Measurements from ENCODE around the gene STXBP5. TPM values are rescaled to one million over a fixed set of nuclear protein-coding genes. Genes with fewer than 3 reads are reported as not detected.

Gene STXBP5
- total and polyA plus RNA-seq, 2 of the 13 experiments (the other 11 are each of a cell fraction or from before 2014, with no cell fraction given), result 8.8 to 19.4 TPM

DNA sequence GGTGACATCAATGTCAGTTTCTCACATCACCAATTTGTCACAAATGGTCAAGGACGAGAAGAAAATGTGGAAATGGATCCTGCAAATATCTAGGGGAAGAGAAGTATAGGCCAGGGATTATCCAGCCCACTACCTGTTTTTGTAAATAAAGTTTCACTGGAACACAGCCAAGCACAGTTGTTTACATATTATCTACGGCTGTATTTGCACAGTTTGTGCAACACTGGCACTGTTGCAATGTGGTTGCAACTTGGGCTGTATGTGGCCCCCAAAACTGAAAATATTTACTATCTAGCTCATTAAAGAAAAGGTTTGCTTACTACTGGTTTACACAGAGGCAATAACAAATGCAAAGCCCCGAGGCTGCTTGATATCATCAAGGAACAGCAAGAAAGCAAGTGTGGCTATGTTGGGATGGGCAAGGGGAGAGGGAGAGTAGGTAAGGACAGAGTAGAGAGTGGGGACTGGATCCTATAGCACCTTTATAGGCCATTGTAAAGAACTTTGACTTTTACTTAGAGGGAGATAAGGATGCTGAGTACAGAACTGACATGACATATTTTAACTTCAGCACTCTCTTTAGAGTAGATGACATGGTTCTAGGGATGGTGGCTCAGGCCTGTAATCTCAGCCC lies 11.8 kb upstream of the STXBP5 start (continued):
- TF ChIP-seq, protein P1, sequence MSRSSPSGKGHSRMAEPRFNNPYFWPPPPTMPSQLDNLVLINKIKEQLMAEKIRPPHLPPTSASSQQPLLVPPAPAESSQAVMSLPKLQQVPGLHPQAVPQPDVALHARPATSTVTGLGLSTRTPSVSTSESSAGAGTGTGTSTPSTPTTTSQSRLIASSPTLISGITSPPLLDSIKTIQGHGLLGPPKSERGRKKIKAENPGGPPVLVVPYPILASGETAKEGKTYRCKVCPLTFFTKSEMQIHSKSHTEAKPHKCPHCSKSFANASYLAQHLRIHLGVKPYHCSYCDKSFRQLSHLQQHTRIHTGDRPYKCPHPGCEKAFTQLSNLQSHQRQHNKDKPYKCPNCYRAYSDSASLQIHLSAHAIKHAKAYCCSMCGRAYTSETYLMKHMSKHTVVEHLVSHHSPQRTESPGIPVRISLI (CRISPR knock-in tag; IDR thresholded peaks at IDR 0.05; ENCODE audit: borderline replicate concordance), result no peak
- TF ChIP-seq ZFP36L1 (CRISPR knock-in tag; IDR thresholded peaks at IDR 0.05) (peak; percentile 77; the same call in 1 of the 2 replicates), ZNF747 (CRISPR knock-in tag; IDR thresholded peaks at IDR 0.05; ENCODE audit: borderline replicate concordance) (no peak), MXD4 (CRISPR knock-in tag; IDR thresholded peaks at IDR 0.05) (no peak), ZNF282 (IDR thresholded peaks at IDR 0.05; ENCODE audit: partially characterized antibody) (no peak), AGO2 (optimal IDR thresholded peaks at IDR 0.05; ENCODE audit: low read depth, low read length) (no peak), ZNF10 (CRISPR knock-in tag; IDR thresholded peaks at IDR 0.05; ENCODE audit: borderline replicate concordance, low read depth) (no peak), ZNF598 (CRISPR knock-in tag; IDR thresholded peaks at IDR 0.05; ENCODE audit: borderline replicate concordance) (no peak), ZIK1 (CRISPR knock-in tag; IDR thresholded peaks at IDR 0.05; ENCODE audit: borderline replicate concordance, low read depth) (no peak), SRSF4 (IDR thresholded peaks at IDR 0.05; ENCODE audit: low read depth, low read length, poor library complexity, severe bottlenecking) (no peak), KAT2B (IDR thresholded peaks at IDR 0.05; ENCODE audit: borderline replicate concordance, low read depth, low read length) (no peak), SMC3 (IDR thresholded peaks at IDR 0.05; ENCODE audit: low read length) (no peak; the same call in 1 of the 2 replicates), ZNF446 (CRISPR knock-in tag; IDR thresholded peaks at IDR 0.05) (no peak)
- TF ChIP-seq, protein P2, sequence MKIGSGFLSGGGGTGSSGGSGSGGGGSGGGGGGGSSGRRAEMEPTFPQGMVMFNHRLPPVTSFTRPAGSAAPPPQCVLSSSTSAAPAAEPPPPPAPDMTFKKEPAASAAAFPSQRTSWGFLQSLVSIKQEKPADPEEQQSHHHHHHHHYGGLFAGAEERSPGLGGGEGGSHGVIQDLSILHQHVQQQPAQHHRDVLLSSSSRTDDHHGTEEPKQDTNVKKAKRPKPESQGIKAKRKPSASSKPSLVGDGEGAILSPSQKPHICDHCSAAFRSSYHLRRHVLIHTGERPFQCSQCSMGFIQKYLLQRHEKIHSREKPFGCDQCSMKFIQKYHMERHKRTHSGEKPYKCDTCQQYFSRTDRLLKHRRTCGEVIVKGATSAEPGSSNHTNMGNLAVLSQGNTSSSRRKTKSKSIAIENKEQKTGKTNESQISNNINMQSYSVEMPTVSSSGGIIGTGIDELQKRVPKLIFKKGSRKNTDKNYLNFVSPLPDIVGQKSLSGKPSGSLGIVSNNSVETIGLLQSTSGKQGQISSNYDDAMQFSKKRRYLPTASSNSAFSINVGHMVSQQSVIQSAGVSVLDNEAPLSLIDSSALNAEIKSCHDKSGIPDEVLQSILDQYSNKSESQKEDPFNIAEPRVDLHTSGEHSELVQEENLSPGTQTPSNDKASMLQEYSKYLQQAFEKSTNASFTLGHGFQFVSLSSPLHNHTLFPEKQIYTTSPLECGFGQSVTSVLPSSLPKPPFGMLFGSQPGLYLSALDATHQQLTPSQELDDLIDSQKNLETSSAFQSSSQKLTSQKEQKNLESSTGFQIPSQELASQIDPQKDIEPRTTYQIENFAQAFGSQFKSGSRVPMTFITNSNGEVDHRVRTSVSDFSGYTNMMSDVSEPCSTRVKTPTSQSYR (CRISPR knock-in tag; IDR thresholded peaks at IDR 0.05; ENCODE audit: borderline replicate concordance), result peak; percentile 76; the same call in 1 of the 2 replicates
- TF ChIP-seq, protein P3, sequence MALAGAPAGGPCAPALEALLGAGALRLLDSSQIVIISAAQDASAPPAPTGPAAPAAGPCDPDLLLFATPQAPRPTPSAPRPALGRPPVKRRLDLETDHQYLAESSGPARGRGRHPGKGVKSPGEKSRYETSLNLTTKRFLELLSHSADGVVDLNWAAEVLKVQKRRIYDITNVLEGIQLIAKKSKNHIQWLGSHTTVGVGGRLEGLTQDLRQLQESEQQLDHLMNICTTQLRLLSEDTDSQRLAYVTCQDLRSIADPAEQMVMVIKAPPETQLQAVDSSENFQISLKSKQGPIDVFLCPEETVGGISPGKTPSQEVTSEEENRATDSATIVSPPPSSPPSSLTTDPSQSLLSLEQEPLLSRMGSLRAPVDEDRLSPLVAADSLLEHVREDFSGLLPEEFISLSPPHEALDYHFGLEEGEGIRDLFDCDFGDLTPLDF (CRISPR knock-in tag; IDR thresholded peaks at IDR 0.05), result 0 out of 2 replicates have a peak, but pooled peaks have one; percentile 13
- TF ChIP-seq, protein P4, sequence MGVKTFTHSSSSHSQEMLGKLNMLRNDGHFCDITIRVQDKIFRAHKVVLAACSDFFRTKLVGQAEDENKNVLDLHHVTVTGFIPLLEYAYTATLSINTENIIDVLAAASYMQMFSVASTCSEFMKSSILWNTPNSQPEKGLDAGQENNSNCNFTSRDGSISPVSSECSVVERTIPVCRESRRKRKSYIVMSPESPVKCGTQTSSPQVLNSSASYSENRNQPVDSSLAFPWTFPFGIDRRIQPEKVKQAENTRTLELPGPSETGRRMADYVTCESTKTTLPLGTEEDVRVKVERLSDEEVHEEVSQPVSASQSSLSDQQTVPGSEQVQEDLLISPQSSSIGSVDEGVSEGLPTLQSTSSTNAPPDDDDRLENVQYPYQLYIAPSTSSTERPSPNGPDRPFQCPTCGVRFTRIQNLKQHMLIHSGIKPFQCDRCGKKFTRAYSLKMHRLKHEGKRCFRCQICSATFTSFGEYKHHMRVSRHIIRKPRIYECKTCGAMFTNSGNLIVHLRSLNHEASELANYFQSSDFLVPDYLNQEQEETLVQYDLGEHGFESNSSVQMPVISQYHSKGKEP (CRISPR knock-in tag; IDR thresholded peaks at IDR 0.05), result no peak
